K562 (cell line): Measurements from ENCODE around the gene IFFO2. TPM values are rescaled to one million over a fixed set of nuclear protein-coding genes. Genes with fewer than 3 reads are reported as not detected.

Experiments used
- ATAC-seq: fragments of 200-7000 bp; cut with Tn5 transposase; 3 replicates; pipeline ENCODE4 v1.9.1; 2020; ENCODE audit warnings: moderate library complexity
- BruUV-seq: library from RNA; stranded (reverse); fragments of 400-500 nt; replicated peaks from 2 replicates; lab custom pipeline; 2021; lab: Mats Ljungman, UMichigan
- CTCF ChIA-PET: fragments of 300-600 bp; formaldehyde crosslinking; extraction: SDS; loops from one replicate; lab custom pipeline; 2021; ENCODE audit warnings: low intra/inter-chr PET ratio; lab: Yijun Ruan, JAX
- POLR2A ChIA-PET: fragments of 300-600, 350-650 bp; sonication (Branson Sonifier 250); formaldehyde crosslinking; extraction: SDS; loops from one replicate; lab custom pipeline; 2021; ENCODE audit warnings: antibody characterized with exemption, inconsistent platforms; lab: Yijun Ruan, JAX
- DNase-seq, 4 experiments: peaks; one replicate each; pipeline versions ENCODE4 v3.0.0 to v3.0.0-alpha.2; 2011 to 2018; ENCODE audit warnings: low spot score in 3 of 4, mixed read lengths in 3 of 4; ENCODE audit errors: extremely low read depth in 1 of 4
- FAIRE-seq: peaks from 2 replicates; lab custom pipeline; 2011; peaks lifted over from hg19 to GRCh38; lab: Jason Lieb, UNC
- H2AFZ ChIP-seq: 2 replicates; pipeline ENCODE4 v1.6.0; 2011; ENCODE audit warnings: low read depth, low read length, control low read depth, inconsistent platforms
- H3K27ac ChIP-seq: fragments of 200-600 bp; 3 replicates; pipeline ENCODE4 v1.8.0; 2011; ENCODE audit warnings: low read depth, mild to moderate bottlenecking, control low read depth, inconsistent platforms, low read length, moderate library complexity, mixed read lengths; ENCODE audit errors: extremely low read depth
- H3K27me3 ChIP-seq, 2 experiments: fragments of 300-600 bp in 1 of 2; 2 replicates in 1 of 2; 3 replicates in 1 of 2; pipeline versions ENCODE4 v1.6.0 to v1.8.0; 2011; ENCODE audit warnings: inconsistent platforms in 2 of 2, low read length in 2 of 2, mild to moderate bottlenecking in 1 of 2, mixed read lengths in 1 of 2, moderate library complexity in 1 of 2; ENCODE audit not compliant: control insufficient read depth in 2 of 2, insufficient read depth in 2 of 2
- H3K36me3 ChIP-seq: fragments of 300-600 bp; 3 replicates; pipeline ENCODE4 v1.8.0; 2011; ENCODE audit warnings: mild to moderate bottlenecking, low read length, inconsistent platforms; ENCODE audit not compliant: control insufficient read depth, insufficient read depth
- H3K4me1 ChIP-seq, 2 experiments: fragments of 200-600 bp in 1 of 2; replicated peaks in 1 of 2; 2 replicates in 1 of 2; 3 replicates in 1 of 2; pipeline versions ENCODE4 v1.5.1 to v1.8.0; 2011; ENCODE audit warnings: inconsistent platforms in 2 of 2, low read length in 2 of 2, mild to moderate bottlenecking in 1 of 2, mixed read lengths in 1 of 2, moderate library complexity in 1 of 2; ENCODE audit not compliant: control insufficient read depth in 2 of 2, insufficient read depth in 2 of 2
- H3K4me2 ChIP-seq: 2 replicates; pipeline ENCODE4 v1.6.1; 2011; ENCODE audit warnings: low read length, control low read depth, inconsistent platforms, mixed read lengths; ENCODE audit not compliant: insufficient read depth
- H3K4me3 ChIP-seq: fragments of 200-600 bp; sonication (generic), shearing (Covaris generic); 2 replicates; pipeline ENCODE4 v1.5.1; 2016; ENCODE audit warnings: control low read depth, inconsistent platforms
- H3K79me2 ChIP-seq: fragments of 200-600 bp; 3 replicates; pipeline ENCODE4 v1.8.0; 2011; ENCODE audit warnings: low read length, inconsistent platforms; ENCODE audit not compliant: control insufficient read depth, insufficient read depth
- H3K9ac ChIP-seq, 2 experiments: 2 replicates each; pipeline versions ENCODE4 v1.6.0 to v1.6.1; 2011; ENCODE audit warnings: low read depth in 2 of 2, low read length in 2 of 2, control low read depth in 1 of 2, inconsistent platforms in 1 of 2, mild to moderate bottlenecking in 1 of 2, mixed read lengths in 1 of 2; ENCODE audit not compliant: insufficient read depth in 1 of 2
- H3K9me1 ChIP-seq: one replicate; pipeline ENCODE4 v1.6.0; 2011; ENCODE audit warnings: inconsistent platforms, mild to moderate bottlenecking, low read length, moderate library complexity; ENCODE audit not compliant: control insufficient read depth, insufficient read depth
- H3K9me3 ChIP-seq: replicated peaks from 2 replicates; pipeline ENCODE4 v1.5.1; 2011; ENCODE audit warnings: low read depth, low read length, inconsistent platforms; ENCODE audit not compliant: control insufficient read depth, insufficient read depth
- H4K20me1 ChIP-seq: replicated peaks from 2 replicates; pipeline ENCODE4 v1.6.1; 2011; ENCODE audit warnings: low read length, inconsistent platforms, mixed read lengths; ENCODE audit not compliant: control insufficient read depth, insufficient read depth
- KDM4B ChIP-seq, 2 experiments: fragments of 450-650 bp in 1 of 2; sonication (generic) in 1 of 2; IDR thresholded peaks; 2 replicates each; pipeline ENCODE4 v1.6.1; 2016 to 2017; ENCODE audit warnings: borderline replicate concordance in 2 of 2, antibody characterized with exemption in 1 of 2, low read depth in 1 of 2, mild to moderate bottlenecking in 1 of 2
- LARP7 ChIP-seq: fragments of 450-650 bp; IDR thresholded peaks from 2 replicates; pipeline ENCODE4 v1.6.1; 2016
- LCOR ChIP-seq: sonication (generic); formaldehyde crosslinking; IDR thresholded peaks from 2 replicates; pipeline ENCODE4 v1.8.0; 2022; ENCODE audit warnings: mild to moderate bottlenecking, missing genetic modification reagents
- POLR2A ChIP-seq: fragments of 450-650 bp; conservative IDR thresholded peaks from 2 replicates; pipeline ENCODE4 v1.6.1; 2016
- ZNF121 ChIP-seq: sonication (generic); formaldehyde crosslinking; conservative IDR thresholded peaks from 2 replicates; pipeline ENCODE4 v1.8.0; 2022; ENCODE audit warnings: missing genetic modification reagents
- ZNF175 ChIP-seq: fragments of 200-800 bp; sonication (Bioruptor generic); IDR thresholded peaks from 2 replicates; pipeline ENCODE4 v1.6.1; 2016; ENCODE audit warnings: low read depth, mild to moderate bottlenecking, missing genetic modification characterization, missing compliant biosample characterization
- ZNF408 ChIP-seq: fragments of 250-450 bp; sonication (Bioruptor Pico); IDR thresholded peaks from 2 replicates; pipeline ENCODE4 v1.4.0; 2020; ENCODE audit warnings: low read depth, mild to moderate bottlenecking, moderate library complexity
- WGBS: fragments of 100-300 bp; shearing (Covaris generic); methylation state at CpG from one replicate; pipeline ENCODE4 v1.1.6; 2016; ENCODE audit warnings: low coverage, mixed read lengths; ENCODE audit not compliant: insufficient coverage; ENCODE audit errors: missing lambda C conversion rate; 5-methylcytosine and 5-hydroxymethylcytosine counted together
- in situ Hi-C: fragments of 300-500 bp; cut with MboI; formaldehyde crosslinking; loops from 4 replicates; pipeline ENCODE4 v1.15.0; 2018; ENCODE audit warnings: inconsistent platforms, mixed read lengths
- intact Hi-C: fragments of 100-400 bp; cut with micrococcal nuclease; formaldehyde crosslinking; loops from 2 replicates; pipeline ENCODE4 v1.14.2; 2022
- polyA plus RNA-seq, 8 experiments: library from polyadenylated mRNA; depleted of rRNA in 4 of 8; stranded (reverse) in 5 of 8; unstranded in 3 of 8; fragments of >200 nt; fragmentation: Nextera tagmentation in 2 of 8; fragmentation: Illumina TruSeq in 1 of 8; extraction: Ambion mirVana in 2 of 8; extraction: Trizol in 1 of 8; gene quantifications; 2 replicates each; pipeline versions ENCODE4 v1.2.1 to v1.2.3, GENCODE V29; 2011 to 2014; ENCODE audit warnings: inconsistent platforms in 1 of 8, missing spikeins in 1 of 8
- total RNA-seq, 7 experiments: library from RNA; depleted of rRNA in 6 of 7; stranded (reverse); fragments of >200 nt in 6 of 7; fragmentation: Illumina TruSeq in 2 of 7; extraction: Trizol in 2 of 7; gene quantifications; 2 replicates each; pipeline versions ENCODE4 v1.2.1 to v1.2.3, GENCODE V29; 2011 to 2021; ENCODE audit warnings: low replicate concordance in 1 of 7

IFFO2 gene
- total and polyA plus RNA-seq, 9 of the 15 experiments (the other 6 are each of a cell fraction or from before 2014, with no cell fraction given) = 0.15 to 1.0 (median 0.44) TPM; not detected in 2

- H3K36me3 ChIP-seq = no peaks in the 10 kb centered on the region
- no peak overlapping the region for H2AFZ ChIP-seq
- no peaks in the 10 kb centered on the region for H3K79me2 ChIP-seq
- intact Hi-C loops (no loop called here), in situ Hi-C loops (no loop called here)
- no peak overlapping the region for H3K4me2 ChIP-seq
- peaks cover 0 to 18% of the 10 kb centered on the region in 2 experiments; a peak in 2 of 5 replicates for H3K4me1 ChIP-seq
- peaks cover 20 to 78% of the 10 kb centered on the region in 2 experiments; a peak in 4 of 5 replicates for H3K27me3 ChIP-seq
- TF ChIP-seq ZNF121 (peak; percentile 79), LCOR (CRISPR knock-in tag) (no peak), LARP7 (no peak), ZNF175 (CRISPR knock-in tag) (no peak), KDM4B (IDR thresholded peaks at IDR 0.05; ENCODE audit: borderline replicate concordance in 2 of 2, low read depth in 1 of 2) (no peak), ZNF408 (CRISPR knock-in tag) (no peak), POLR2A (no peak)
- TF ChIP-seq, all 486 proteins: peak for 1
- ATAC-seq (no peak), DNase-seq (no peak), FAIRE-seq (no peak)
- BruUV-seq = no TSS peak
- H3K9me1 ChIP-seq = no peaks in the 10 kb centered on the region
- WGBS = 2% methylated on average over 18 of the region's 18 CpGs
- ChIA-PET POLR2A (interaction anchor here (0.6 to 1.9 kb wide), 3 partner anchors 9 to 144 kb away, joined by 3 to 4 read pairs (median 3); no protein-coding TSS in a partner anchor), CTCF (no interaction called here)
- no peak overlapping the region for H3K4me3 ChIP-seq
- H4K20me1 ChIP-seq = no peaks in the 10 kb centered on the region; the same call in 1 of the 2 replicates
- no peak overlapping the region for H3K27ac ChIP-seq
- H3K9me3 ChIP-seq = no peaks in the 10 kb centered on the region
- H3K9ac ChIP-seq = no peak overlapping the region
These were observed 15.0 kb downstream of the IFFO2 start for GRCh38 chr1:18941221-18942141.
